HepG2 (cell line): Measurements from ENCODE around the gene TMEM256. TPM values are rescaled to one million over a fixed set of nuclear protein-coding genes. Genes with fewer than 3 reads are reported as not detected.

Source experiments
- ATAC-seq: fragments of 200-7000 bp; cut with Tn5 transposase; 3 replicates; pipeline ENCODE4 v1.9.1; 2020; ENCODE audit warnings: mild to moderate bottlenecking, moderate library complexity
- BruUV-seq: library from RNA; stranded (reverse); fragments of 400-500 nt; replicated peaks from 2 replicates; lab custom pipeline; 2021; lab: Mats Ljungman, UMichigan
- CTCF ChIA-PET: fragments of 300-600 bp; formaldehyde crosslinking; extraction: SDS; loops from one replicate; lab custom pipeline; 2021; ENCODE audit warnings: low total read pairs, inconsistent platforms, low intra/inter-chr PET ratio; lab: Yijun Ruan, JAX
- POLR2A ChIA-PET: fragments of 350-600 bp; sonication (Branson Sonifier 250); formaldehyde crosslinking; loops from one replicate; lab custom pipeline; 2020; ENCODE audit warnings: antibody characterized with exemption, inconsistent platforms; lab: Yijun Ruan, JAX
- DNase-seq: peaks from one replicate; pipeline ENCODE4 v3.0.0-alpha.2; 2015; ENCODE audit warnings: low spot score
- FAIRE-seq: peaks from 3 replicates; lab custom pipeline; 2011; peaks lifted over from hg19 to GRCh38; lab: Jason Lieb, UNC
- H2AFZ ChIP-seq: one replicate; pipeline ENCODE4 v1.6.1; 2011; ENCODE audit warnings: low read length, inconsistent platforms
- H3K27ac ChIP-seq: fragments of 300-600 bp; 3 replicates; pipeline ENCODE4 v1.8.0; 2011; ENCODE audit warnings: mixed run types, mild to moderate bottlenecking, mixed read lengths, low read length, inconsistent platforms; ENCODE audit not compliant: insufficient read depth; ENCODE audit errors: extremely low read length
- H3K27me3 ChIP-seq, 2 experiments: fragments of 200-600 bp in 1 of 2; 2 replicates in 1 of 2; 3 replicates in 1 of 2; pipeline versions ENCODE4 v1.6.0 to v1.8.0; 2011; ENCODE audit warnings: low read length in 2 of 2, mild to moderate bottlenecking in 2 of 2, moderate library complexity in 2 of 2, inconsistent platforms in 1 of 2; ENCODE audit not compliant: insufficient read depth in 2 of 2, control insufficient read depth in 1 of 2
- H3K36me3 ChIP-seq, 2 experiments: fragments of 200-600 bp in 1 of 2; replicated peaks in 1 of 2; 2 replicates in 1 of 2; 3 replicates in 1 of 2; pipeline versions ENCODE4 v1.5.1 to v1.8.0; 2011; ENCODE audit warnings: low read length in 2 of 2, inconsistent platforms in 1 of 2; ENCODE audit not compliant: insufficient read depth in 2 of 2, control insufficient read depth in 1 of 2
- H3K4me1 ChIP-seq: 2 replicates; pipeline ENCODE4 v1.5.1; 2012; ENCODE audit warnings: low read length, inconsistent platforms; ENCODE audit not compliant: insufficient read depth
- H3K4me2 ChIP-seq: 2 replicates; pipeline ENCODE4 v1.6.0; 2011; ENCODE audit warnings: low read depth, low read length, inconsistent platforms
- H3K4me3 ChIP-seq, 3 experiments: fragments of 200-600 bp in 1 of 3; sonication (generic), shearing (Covaris generic) in 1 of 3; replicated peaks in 1 of 3; 2 replicates each; pipeline ENCODE4 v1.5.1; 2011 to 2016; ENCODE audit warnings: low read length in 3 of 3, inconsistent platforms in 2 of 3, low read depth in 2 of 3, mild to moderate bottlenecking in 2 of 3, control low read depth in 1 of 3, mixed read lengths in 1 of 3; ENCODE audit not compliant: insufficient read depth in 1 of 3
- H3K79me2 ChIP-seq: one replicate; pipeline ENCODE4 v1.6.1; 2011; ENCODE audit warnings: low read length, inconsistent platforms; ENCODE audit not compliant: insufficient read depth
- H3K9ac ChIP-seq: 2 replicates; pipeline ENCODE4 v1.6.0; 2011; ENCODE audit warnings: mild to moderate bottlenecking, low read depth, low read length, inconsistent platforms; ENCODE audit not compliant: insufficient read depth
- H3K9me3 ChIP-seq: 2 replicates; pipeline ENCODE4 v1.5.1; 2012; ENCODE audit warnings: mild to moderate bottlenecking, low read length
- H4K20me1 ChIP-seq: 2 replicates; pipeline ENCODE4 v1.6.0; 2011; ENCODE audit warnings: inconsistent platforms, mild to moderate bottlenecking, low read length, moderate library complexity; ENCODE audit not compliant: insufficient read depth
- AKAP8 ChIP-seq: sonication (generic); formaldehyde crosslinking; IDR thresholded peaks from 2 replicates; pipeline ENCODE4 v1.5.1; 2020; ENCODE audit warnings: mild to moderate bottlenecking, missing genetic modification reagents
- ARNT ChIP-seq: fragments of 450-650 bp; IDR thresholded peaks from 2 replicates; pipeline ENCODE4 v1.6.1; 2017
- CTCF ChIP-seq: sonication (generic); formaldehyde crosslinking; IDR thresholded peaks from 2 replicates; pipeline ENCODE4 v1.5.0; 2020; ENCODE audit warnings: mild to moderate bottlenecking, missing genetic modification reagents, moderate library complexity
- ETV5 ChIP-seq: IDR thresholded peaks from 2 replicates; pipeline ENCODE4 v1.6.1; 2018; ENCODE audit warnings: missing biosample characterization, missing genetic modification reagents, inconsistent platforms, borderline replicate concordance
- HNF1B ChIP-seq: sonication (generic); formaldehyde crosslinking; IDR thresholded peaks from 2 replicates; pipeline ENCODE4 v1.5.1; 2020; ENCODE audit warnings: mild to moderate bottlenecking, moderate library complexity, missing genetic modification reagents
- HOXA7 ChIP-seq: sonication (generic); formaldehyde crosslinking; IDR thresholded peaks from 2 replicates; pipeline ENCODE4 v1.8.1; 2022; ENCODE audit warnings: mild to moderate bottlenecking, missing genetic modification reagents, moderate library complexity
- MXI1 ChIP-seq: IDR thresholded peaks from 3 replicates; pipeline ENCODE4 v1.6.1; 2012; ENCODE audit warnings: low read depth, low read length, inconsistent platforms, borderline replicate concordance
- PHF8 ChIP-seq: sonication (generic); formaldehyde crosslinking; IDR thresholded peaks from 2 replicates; pipeline ENCODE4 v1.5.0; 2020; ENCODE audit warnings: missing genetic modification reagents
- POGZ ChIP-seq: sonication (generic); formaldehyde crosslinking; IDR thresholded peaks from 2 replicates; pipeline ENCODE4 v1.4.0; 2020; ENCODE audit warnings: mild to moderate bottlenecking, missing genetic modification reagents
- RAD21 ChIP-seq: fragments of 450-650 bp; formaldehyde crosslinking; IDR thresholded peaks from 2 replicates; pipeline ENCODE4 v1.5.0; 2020; ENCODE audit warnings: mild to moderate bottlenecking
- SMARCE1 ChIP-seq: fragments of 450-650 bp; IDR thresholded peaks from 2 replicates; pipeline ENCODE4 v1.6.1; 2017; ENCODE audit warnings: borderline replicate concordance
- STAG1 ChIP-seq: sonication (generic); formaldehyde crosslinking; IDR thresholded peaks from 2 replicates; pipeline ENCODE4 v1.4.0; 2020; ENCODE audit warnings: missing genetic modification reagents
- ZBTB25 ChIP-seq: IDR thresholded peaks from 2 replicates; pipeline ENCODE4 v1.6.1; 2018; ENCODE audit warnings: missing genetic modification reagents
- ZNF205 ChIP-seq: IDR thresholded peaks from 2 replicates; pipeline ENCODE4 v1.6.1; 2018; ENCODE audit warnings: missing biosample characterization, missing genetic modification reagents
- ZNF580 ChIP-seq: IDR thresholded peaks from 2 replicates; pipeline ENCODE4 v1.6.1; 2016; ENCODE audit warnings: low read depth, borderline replicate concordance
- ZNF598 ChIP-seq: sonication (generic); formaldehyde crosslinking; IDR thresholded peaks from 2 replicates; pipeline ENCODE4 v1.5.1; 2020; ENCODE audit warnings: mild to moderate bottlenecking, missing genetic modification reagents, borderline replicate concordance
- ZNF768 ChIP-seq: sonication (generic); formaldehyde crosslinking; IDR thresholded peaks from 2 replicates; pipeline ENCODE4 v1.4.0; 2020; ENCODE audit warnings: missing genetic modification reagents
- ZSCAN25 ChIP-seq: sonication (generic); formaldehyde crosslinking; IDR thresholded peaks from 2 replicates; pipeline ENCODE4 v1.8.0; 2022; ENCODE audit warnings: mild to moderate bottlenecking, missing genetic modification reagents
- WGBS: methylation state at CpG from one replicate; pipeline ENCODE4 v1.1.6; 2017; ENCODE audit warnings: low lambda C conversion rate; 5-methylcytosine and 5-hydroxymethylcytosine counted together
- in situ Hi-C: cut with HindIII; loops from 2 replicates; pipeline ENCODE4 v1.10.0; 2017; ENCODE audit warnings: low pct_unique_long_range_greater_than_20kb; ENCODE audit not compliant: extremely low pct_ligation_motif_present
- intact Hi-C: fragments of 100-400 bp; cut with micrococcal nuclease; formaldehyde crosslinking; loops from one replicate; pipeline ENCODE4 v1.10.0; 2022; ENCODE audit not compliant: unreplicated experiment
- polyA plus RNA-seq, 8 experiments: library from polyadenylated mRNA; depleted of rRNA in 3 of 8; stranded (reverse) in 7 of 8; unstranded in 1 of 8; fragments of >200 nt; fragmentation: Illumina TruSeq in 4 of 8; extraction: Trizol in 4 of 8; gene quantifications; 2 replicates each; pipeline versions ENCODE4 v1.2.1 to v1.2.3, GENCODE V29; 2011 to 2016; ENCODE audit warnings: low read depth in 4 of 8, missing spikeins in 1 of 8, mixed read lengths in 1 of 8; ENCODE audit not compliant: insufficient read depth in 1 of 8
- total RNA-seq, 5 experiments: library from RNA; depleted of rRNA; stranded (reverse); fragments of >200 nt; fragmentation: Illumina TruSeq; extraction: Trizol; gene quantifications; 2 replicates each; pipeline ENCODE4 v1.2.3, GENCODE V29; 2016; ENCODE audit warnings: low read depth in 1 of 5

TMEM256 gene
- total and polyA plus RNA-seq, 2 of the 13 experiments (the other 11 are each of a cell fraction or from before 2014, with no cell fraction given) = 231 to 252 TPM

GRCh38 chr17:7356756-7357155 lies 47.1 kb downstream of the TMEM256 start (continued):
- no peak for TF ChIP-seq CTCF (CRISPR knock-in tag)
- TF ChIP-seq ARNT = no peak
- TF ChIP-seq ETV5 (CRISPR knock-in tag) = no peak
- TF ChIP-seq, all 625 proteins: peak for 0

GRCh38 chr17:7356072-7356549 lies 47.8 kb downstream of the TMEM256 start:
- Histone ChIP-seq H3K79me2 (no peaks in the 10 kb centered on the region), H3K4me3 (no peak overlapping the region), H3K4me1 (peaks cover 26% of the 10 kb centered on the region), H3K9ac (no peak overlapping the region), H3K9me3 (no peaks in the 10 kb centered on the region), H3K4me2 (no peak overlapping the region; the same call in 1 of the 2 replicates), H3K27ac (no peak overlapping the region), H3K27me3 (peaks cover 0 to 11% of the 10 kb centered on the region in 2 experiments; a peak in 2 of 5 replicates), H2AFZ (no peak overlapping the region), H3K36me3 (no peaks in the 10 kb centered on the region), H4K20me1 (no peaks in the 10 kb centered on the region)
- no peak for DNase-seq
- 13% methylated on average over 7 of the region's 12 CpGs for WGBS
- peak; percentile 51 for ATAC-seq
- intact Hi-C loops (loop anchor here (5.0 to 10.0 kb wide), 4 partner anchors 46 to 209 kb away; partner anchors contain the start of genes POLR2A, SENP3, SLC35G6 and TMEM256), in situ Hi-C loops (loop anchor here (5.0 kb wide), 1 partner anchor 81 kb away; the partner anchor contains the start of genes FGF11 and TMEM102)
- no TSS peak for BruUV-seq
- CTCF ChIA-PET = interaction anchor here (0.7 to 2.0 kb wide), 4 partner anchors 44 to 204 kb away, joined by 3 to 11 read pairs (median 4); partner anchors contain the start of gene CHRNB1
- peak; percentile 71 for FAIRE-seq
- POLR2A ChIA-PET = interaction anchor here (0.9 to 7.0 kb wide), 7 partner anchors 27 to 228 kb away, joined by 3 to 44 read pairs (median 4); partner anchors contain the start of genes CHRNB1, MPDU1, NEURL4 and POLR2A
- TF ChIP-seq POGZ = 0 out of 2 replicates have a peak, but pooled peaks have one; percentile 18
- TF ChIP-seq ZNF598 (CRISPR knock-in tag) = no peak
- TF ChIP-seq ZNF205 (CRISPR knock-in tag) = peak; percentile 78; the same call in 1 of the 2 replicates
- TF ChIP-seq HOXA7 (CRISPR knock-in tag) = no peak
- TF ChIP-seq ETV5 (CRISPR knock-in tag) = peak; percentile 34; the same call in 1 of the 2 replicates
- TF ChIP-seq ZSCAN25 (CRISPR knock-in tag) = peak; percentile 71; the same call in 1 of the 2 replicates
- TF ChIP-seq SMARCE1 = no peak
- TF ChIP-seq PHF8 (CRISPR knock-in tag) = 0 out of 2 replicates have a peak, but pooled peaks have one; percentile 32
- no peak for TF ChIP-seq HNF1B (CRISPR knock-in tag)
- peak; percentile 93 for TF ChIP-seq RAD21
- TF ChIP-seq ZBTB25 = peak; percentile 50; the same call in 1 of the 2 replicates
- TF ChIP-seq ZNF580 (CRISPR knock-in tag) = peak; percentile 51; the same call in 1 of the 2 replicates
- TF ChIP-seq STAG1 = peak; percentile 95
- TF ChIP-seq MXI1 = peak; percentile 53; the same call in 1 of the 3 replicates
- TF ChIP-seq ZNF768 (CRISPR knock-in tag) = peak; percentile 63; the same call in 1 of the 2 replicates
- TF ChIP-seq AKAP8 (CRISPR knock-in tag) = peak; percentile 35; the same call in 1 of the 2 replicates
